ENCODE measurements around the gene LRRC8C.
A peak's percentile ranks its signal among the peaks of the same experiment; 100 is the strongest.

The LRRC8C gene

DNA sequence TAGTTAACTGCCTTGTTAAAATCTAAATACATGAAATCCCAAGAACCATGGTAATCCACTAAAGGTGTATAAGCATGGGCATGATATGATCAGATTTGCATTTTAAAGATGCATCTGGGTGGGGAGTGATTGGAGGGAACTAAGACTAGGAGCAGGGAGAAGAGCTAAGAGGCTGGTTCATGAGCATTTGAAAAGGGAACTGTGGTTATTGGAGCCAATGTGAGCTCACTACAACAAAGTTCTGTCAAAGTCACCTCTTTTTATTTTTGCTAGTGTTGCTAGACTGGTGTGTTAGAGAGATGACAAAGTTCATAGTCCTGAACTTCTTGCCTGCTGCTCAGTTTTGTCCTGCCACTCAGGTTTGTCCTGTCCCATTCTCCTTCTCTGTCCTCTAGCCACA is 120.8 kb downstream of the LRRC8C start:
- FAIRE-seq (no peak), DNase-seq (ENCODE audit: insufficient read length, low spot score) (no peak)
- no peak for TF ChIP-seq PAX5 (IDR thresholded peaks at IDR 0.05; ENCODE audit: insufficient read depth, low read length, severe bottlenecking)
- no peak for TF ChIP-seq TAF1 (IDR thresholded peaks at IDR 0.05; ENCODE audit: low read depth, low read length)
- TF ChIP-seq POLR2A (IDR thresholded peaks at IDR 0.05; ENCODE audit: low read depth, low read length): no peak
- TF ChIP-seq POLR2AphosphoS5 (IDR thresholded peaks at IDR 0.05; ENCODE audit: low read depth, low read length): no peak
- TF ChIP-seq SPI1 (IDR thresholded peaks at IDR 0.05; ENCODE audit: low read depth, low read length): no peak
- TF ChIP-seq POU2F2 (IDR thresholded peaks at IDR 0.05; ENCODE audit: low read depth, low read length): no peak

DNA sequence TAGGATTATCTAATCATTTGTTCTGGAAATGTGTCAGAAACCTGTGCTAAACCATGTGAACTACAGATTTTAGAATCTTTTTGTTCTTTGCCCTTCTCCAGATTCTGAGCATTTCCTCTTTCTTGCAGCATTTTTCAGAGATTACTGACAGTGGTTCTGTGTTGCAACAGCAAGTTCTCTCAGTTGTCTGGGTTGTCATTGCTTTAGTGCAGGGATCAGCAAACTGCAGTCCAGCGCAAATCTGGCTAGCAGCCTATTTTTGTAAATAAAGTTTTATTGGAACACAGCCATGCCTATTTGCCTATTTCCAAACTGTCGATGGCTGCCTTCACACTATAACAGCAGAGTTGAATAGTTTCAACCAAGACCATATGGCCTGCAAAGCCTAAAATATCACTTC is 121.6 kb downstream of the LRRC8C start:
- TF ChIP-seq SPI1 (IDR thresholded peaks at IDR 0.05; ENCODE audit: low read depth, low read length) (peak; percentile 73), POLR2A (IDR thresholded peaks at IDR 0.05; ENCODE audit: low read depth, low read length) (no peak), POU2F2 (IDR thresholded peaks at IDR 0.05; ENCODE audit: low read depth, low read length) (no peak), TAF1 (IDR thresholded peaks at IDR 0.05; ENCODE audit: low read depth, low read length) (no peak)
- no peak for DNase-seq (ENCODE audit: insufficient read length, low spot score)
- no peak for FAIRE-seq

DNA sequence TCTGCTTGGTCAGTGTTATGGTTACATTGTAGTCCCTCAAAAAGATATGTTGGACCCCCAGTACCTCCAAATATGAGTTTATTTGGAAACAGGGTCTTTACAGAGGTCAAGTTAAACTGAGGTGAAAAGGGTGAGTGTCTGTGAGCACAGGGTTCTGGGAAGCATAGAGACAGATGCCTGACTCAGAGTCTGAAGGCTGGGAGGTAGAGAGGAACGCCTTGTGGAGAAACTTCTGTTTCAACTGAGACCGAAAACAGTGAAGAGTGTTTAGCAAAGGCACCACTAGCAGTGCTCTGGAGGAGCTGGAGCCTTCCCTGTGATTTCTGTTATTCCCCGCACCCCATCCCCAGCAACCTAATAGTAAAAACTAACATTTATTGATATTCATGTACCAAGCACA is 122.7 kb downstream of the LRRC8C start:
- no peak for TF ChIP-seq TAF1 (IDR thresholded peaks at IDR 0.05; ENCODE audit: low read depth, low read length)
- TF ChIP-seq POLR2AphosphoS5 (IDR thresholded peaks at IDR 0.05; ENCODE audit: low read depth, low read length): no peak
- TF ChIP-seq SPI1 (IDR thresholded peaks at IDR 0.05; ENCODE audit: low read depth, low read length): no peak
- TF ChIP-seq POU2F2 (IDR thresholded peaks at IDR 0.05; ENCODE audit: low read depth, low read length): no peak
- no peak for TF ChIP-seq POLR2A (IDR thresholded peaks at IDR 0.05; ENCODE audit: low read depth, low read length)
- FAIRE-seq (no peak), DNase-seq (ENCODE audit: insufficient read length, low spot score) (no peak)

DNA sequence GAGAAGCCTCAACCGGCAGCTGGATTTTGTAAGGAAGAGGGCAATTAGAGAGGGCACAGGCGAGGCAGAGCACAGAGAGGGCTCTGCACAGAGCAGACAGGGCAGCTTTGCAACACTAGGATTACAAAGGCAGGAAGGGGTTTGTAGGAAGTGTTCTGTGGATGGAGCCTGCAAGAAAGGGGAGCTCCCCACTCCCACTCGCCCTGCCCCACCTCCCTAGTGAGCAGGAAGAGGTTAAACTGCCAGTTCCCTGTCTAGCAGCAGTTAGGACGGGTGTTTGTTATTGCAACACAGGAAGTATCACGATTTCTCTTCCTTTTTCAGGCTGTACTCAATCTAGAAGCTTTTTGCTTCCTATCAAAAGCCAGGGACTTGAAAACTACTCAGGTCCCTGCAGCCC is 124.6 kb downstream of the LRRC8C start:
- DNase-seq (ENCODE audit: insufficient read length, low spot score) (no peak), FAIRE-seq (peak; percentile 26)
- no peak for TF ChIP-seq POU2F2 (IDR thresholded peaks at IDR 0.05; ENCODE audit: low read depth, low read length)
- no peak for TF ChIP-seq TAF1 (IDR thresholded peaks at IDR 0.05; ENCODE audit: low read depth, low read length)

DNA sequence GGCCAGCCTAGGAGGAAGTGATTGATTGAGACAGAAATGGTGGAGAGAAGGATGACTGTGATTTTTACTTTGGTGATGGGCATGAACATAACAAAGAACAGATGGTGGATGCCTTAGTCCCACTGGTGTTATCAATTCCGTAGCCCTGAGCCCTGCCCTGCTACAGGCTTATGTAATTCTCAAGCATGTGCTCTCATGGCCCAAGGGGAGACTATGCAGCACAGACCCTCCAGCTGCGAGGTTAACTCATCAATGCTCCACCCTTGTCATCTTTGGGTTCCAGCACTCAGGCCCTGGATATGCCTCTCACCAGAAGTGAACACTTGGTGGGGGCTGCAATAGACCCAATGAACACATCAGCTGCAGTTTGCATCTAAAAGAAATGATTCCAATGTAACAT is 125.2 kb downstream of the LRRC8C start:
- no peak for DNase-seq (ENCODE audit: insufficient read length, low spot score)

DNA sequence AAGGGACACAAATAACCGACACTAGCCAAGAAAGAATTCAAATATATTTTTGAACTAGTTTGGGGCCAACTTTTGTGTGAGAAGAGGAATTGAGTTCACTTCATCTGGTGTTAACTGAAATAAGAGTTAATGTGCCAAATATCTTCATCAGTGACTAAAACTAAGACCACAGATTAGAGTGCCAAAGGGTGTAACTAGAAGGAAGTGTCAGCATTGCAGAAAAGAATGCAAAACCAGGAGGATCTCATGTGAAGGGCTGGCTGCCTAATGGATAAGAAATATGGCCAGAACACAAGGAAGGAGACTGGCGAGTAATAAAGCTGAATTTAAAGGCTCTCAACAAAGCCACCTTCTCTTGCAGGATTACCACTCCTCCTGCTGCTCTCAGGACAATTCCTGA is 126.1 kb downstream of the LRRC8C start:
- TF ChIP-seq POLR2AphosphoS5 (IDR thresholded peaks at IDR 0.05; ENCODE audit: low read depth, low read length) (no peak), PAX5 (IDR thresholded peaks at IDR 0.05; ENCODE audit: insufficient read depth, low read length, severe bottlenecking) (no peak), SPI1 (IDR thresholded peaks at IDR 0.05; ENCODE audit: low read depth, low read length) (no peak), TAF1 (IDR thresholded peaks at IDR 0.05; ENCODE audit: low read depth, low read length) (no peak), POU2F2 (IDR thresholded peaks at IDR 0.05; ENCODE audit: low read depth, low read length) (no peak), POLR2A (IDR thresholded peaks at IDR 0.05; ENCODE audit: low read depth, low read length) (no peak)
- FAIRE-seq (no peak), DNase-seq (ENCODE audit: insufficient read length, low spot score) (no peak)

More for the DNA sequence above, 125.2 kb downstream of the LRRC8C start:
- FAIRE-seq: no peak
- no peak for TF ChIP-seq TAF1 (IDR thresholded peaks at IDR 0.05; ENCODE audit: low read depth, low read length)
- TF ChIP-seq POLR2A (IDR thresholded peaks at IDR 0.05; ENCODE audit: low read depth, low read length): no peak
- no peak for TF ChIP-seq POU2F2 (IDR thresholded peaks at IDR 0.05; ENCODE audit: low read depth, low read length)

DNA sequence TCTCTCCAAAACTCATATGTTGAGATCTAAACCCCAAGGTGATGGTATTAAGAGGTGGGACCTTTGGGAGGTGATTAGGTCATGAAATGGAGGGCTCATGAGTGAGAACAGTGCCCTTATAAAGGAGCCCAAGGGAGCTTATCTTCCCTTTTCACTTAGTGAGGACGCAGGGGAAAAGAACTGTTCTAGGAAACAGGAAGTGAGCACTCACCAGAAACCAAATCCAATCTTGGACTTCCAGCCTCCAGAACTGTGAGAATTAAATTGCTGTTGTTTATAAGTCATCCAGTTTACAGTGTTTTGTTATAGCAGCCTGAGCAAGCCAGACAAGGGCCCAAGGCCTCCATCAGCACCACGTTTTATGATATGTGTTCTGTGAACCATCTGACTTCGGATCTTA is 127.6 kb downstream of the LRRC8C start:
- FAIRE-seq (no peak), DNase-seq (ENCODE audit: insufficient read length, low spot score) (no peak)

DNA sequence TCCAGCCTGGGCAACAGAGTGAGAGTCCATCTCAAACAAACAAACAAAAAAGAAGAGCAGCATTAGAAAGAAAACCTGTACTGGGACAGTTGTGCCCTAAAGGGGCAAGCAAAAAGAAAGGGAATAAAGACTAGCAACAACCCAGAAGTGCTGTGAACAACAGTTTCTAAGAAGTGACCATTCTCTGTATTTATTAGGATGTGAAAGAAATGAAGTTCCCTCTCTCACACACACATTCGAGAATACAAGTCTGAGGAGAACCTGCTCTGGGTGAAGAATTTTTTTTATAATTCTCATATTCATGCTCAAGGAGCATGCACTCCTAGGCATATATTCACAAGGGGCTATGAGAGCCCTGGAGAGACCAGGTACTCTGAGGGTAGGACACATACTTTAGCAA is 128.4 kb downstream of the LRRC8C start:
- no peak for FAIRE-seq
- DNase-seq (ENCODE audit: insufficient read length, low spot score): no peak

More for the DNA sequence above, 127.6 kb downstream of the LRRC8C start:
- TF ChIP-seq POU2F2 (IDR thresholded peaks at IDR 0.05; ENCODE audit: low read depth, low read length): no peak
- TF ChIP-seq SPI1 (IDR thresholded peaks at IDR 0.05; ENCODE audit: low read depth, low read length): peak; percentile 57; the same call in 1 of the 2 replicates

DNA sequence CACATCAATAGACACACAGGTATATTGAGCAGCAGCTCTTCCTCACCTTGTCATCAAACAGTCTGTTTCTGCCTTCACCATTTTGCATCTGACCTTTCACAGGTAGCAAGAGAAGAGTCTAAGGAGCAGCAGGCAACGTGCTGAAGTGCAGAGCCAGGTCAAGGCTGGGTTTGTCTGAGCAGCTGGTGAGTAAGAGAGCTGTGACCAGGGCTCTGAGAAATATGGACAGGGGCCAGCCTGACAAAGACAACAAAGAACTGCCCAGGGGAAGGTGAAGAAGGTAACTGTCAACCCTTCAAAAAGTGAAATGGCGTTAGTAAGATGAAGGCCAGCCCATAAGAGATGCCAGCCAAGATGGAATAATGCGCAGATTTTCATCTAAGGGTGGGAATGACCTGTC is 129.0 kb downstream of the LRRC8C start:
- DNase-seq (ENCODE audit: insufficient read length, low spot score) (no peak), FAIRE-seq (no peak)
- TF ChIP-seq TAF1 (IDR thresholded peaks at IDR 0.05; ENCODE audit: low read depth, low read length) (no peak), PAX5 (IDR thresholded peaks at IDR 0.05; ENCODE audit: insufficient read depth, low read length, severe bottlenecking) (no peak), SPI1 (IDR thresholded peaks at IDR 0.05; ENCODE audit: low read depth, low read length) (no peak), POLR2A (IDR thresholded peaks at IDR 0.05; ENCODE audit: low read depth, low read length) (no peak), POU2F2 (IDR thresholded peaks at IDR 0.05; ENCODE audit: low read depth, low read length) (no peak), POLR2AphosphoS5 (IDR thresholded peaks at IDR 0.05; ENCODE audit: low read depth, low read length) (no peak)

More for the DNA sequence above, 128.4 kb downstream of the LRRC8C start:
- TF ChIP-seq POU2F2 (IDR thresholded peaks at IDR 0.05; ENCODE audit: low read depth, low read length) (no peak), SPI1 (IDR thresholded peaks at IDR 0.05; ENCODE audit: low read depth, low read length) (no peak), POLR2A (IDR thresholded peaks at IDR 0.05; ENCODE audit: low read depth, low read length) (no peak), TAF1 (IDR thresholded peaks at IDR 0.05; ENCODE audit: low read depth, low read length) (no peak), POLR2AphosphoS5 (IDR thresholded peaks at IDR 0.05; ENCODE audit: low read depth, low read length) (no peak), PAX5 (IDR thresholded peaks at IDR 0.05; ENCODE audit: insufficient read depth, low read length, severe bottlenecking) (no peak)

DNA sequence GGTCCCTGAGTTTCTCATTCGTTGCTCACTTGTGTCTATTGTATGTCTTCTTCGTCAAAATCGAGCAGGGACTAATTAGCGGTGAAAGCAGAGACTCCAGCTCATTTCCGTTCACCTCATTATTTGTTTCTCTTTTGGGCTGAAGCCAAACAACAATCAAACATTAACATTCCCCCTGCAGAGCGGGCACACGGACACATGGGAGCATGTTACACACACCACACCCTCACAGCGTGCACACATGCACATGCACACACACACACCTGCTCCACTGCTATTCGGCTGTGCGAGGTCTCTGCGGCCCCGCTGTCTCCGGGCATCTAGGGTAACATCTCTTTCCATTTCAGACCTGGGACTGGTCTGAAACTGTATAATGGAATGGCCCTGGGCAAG is 129.5 kb downstream of the LRRC8C start:
- FAIRE-seq (peak; percentile 82), DNase-seq (ENCODE audit: insufficient read length, low spot score) (no peak)
- TF ChIP-seq POU2F2 (IDR thresholded peaks at IDR 0.05; ENCODE audit: low read depth, low read length): no peak

All from GM12891 (cell line).